ENCODE measurements around the gene GAS7. TPM values are rescaled to one million over a fixed set of nuclear protein-coding genes. Genes with fewer than 3 reads are reported as not detected.

The GAS7 gene
- total RNA-seq, 1 experiment from 2014 or later: 6.0 TPM

GRCh38 chr17:10048629-10049350 lies 149.6 kb downstream of the GAS7 start:
- no peak for DNase-seq
- Histone ChIP-seq H3K4me1 (ENCODE audit: insufficient read depth, low read length) (peaks cover 3% of the 10 kb centered on the region; the same call in 1 of the 2 replicates), H3K56ac (ENCODE audit: insufficient read length, low read depth, low read length) (no peak overlapping the region), H2BK120ac (ENCODE audit: low read depth, low read length, poor library complexity, severe bottlenecking) (no peak overlapping the region), H4K20me1 (ENCODE audit: control insufficient read depth, insufficient read depth, insufficient read length) (peaks cover 3% of the 10 kb centered on the region), H4K91ac (ENCODE audit: insufficient read length, low read depth, low read length) (no peak overlapping the region), H3K27ac (ENCODE audit: insufficient read length, low read depth, low read length) (no peak overlapping the region), H2BK12ac (ENCODE audit: insufficient read length, low read depth, low read length) (no peak overlapping the region), H2AK5ac (ENCODE audit: insufficient read length, low read length) (no peak overlapping the region), H3K79me1 (ENCODE audit: insufficient read depth, low read depth, low read length, poor library complexity, severe bottlenecking) (no peaks in the 10 kb centered on the region), H4K5ac (ENCODE audit: insufficient read length, low read depth, low read length) (no peak overlapping the region), H3T11ph (ENCODE audit: low read length) (no peak overlapping the region), H2BK20ac (ENCODE audit: low read depth, low read length, poor library complexity, severe bottlenecking) (no peak overlapping the region), H3K23ac (ENCODE audit: insufficient read length, low read depth, low read length) (no peak overlapping the region), H3K9ac (ENCODE audit: extremely low read depth, insufficient read length, low read length) (no peak overlapping the region), H3K4ac (ENCODE audit: low read depth, low read length) (no peak overlapping the region), H4K8ac (replicated peaks; ENCODE audit: insufficient read length, low read depth, low read length) (no peak overlapping the region), H3K14ac (ENCODE audit: insufficient read depth, low read length) (no peak overlapping the region), H2AFZ (ENCODE audit: low read length) (no peak overlapping the region), H3K27me3 (ENCODE audit: insufficient read depth, low read length) (no peaks in the 10 kb centered on the region), H3K4me2 (ENCODE audit: insufficient read depth, insufficient read length, low read length) (no peak overlapping the region), H3K9me3 (ENCODE audit: control insufficient read depth, low read depth, low read length) (no peaks in the 10 kb centered on the region), H2BK5ac (ENCODE audit: insufficient read length, low read length) (no peak overlapping the region), H3K79me2 (ENCODE audit: insufficient read depth, low read length) (no peaks in the 10 kb centered on the region), H3K23me2 (ENCODE audit: insufficient read length, low read depth, low read length, poor library complexity, severe bottlenecking) (no peaks in the 10 kb centered on the region), H3K18ac (ENCODE audit: insufficient read length, low read depth, low read length) (no peak overlapping the region), H2BK15ac (ENCODE audit: low read depth, low read length) (no peak overlapping the region)
- Mint-ChIP-seq H3K9me3 (no peaks in the 10 kb centered on the region), H3K36me3 (ENCODE audit: insufficient read depth in 1 of 3, low read depth in 3 of 3) (no peaks in the 10 kb centered on the region; a peak in 1 of 7 replicates), H3K27me3 (ENCODE audit: low read depth) (no peaks in the 10 kb centered on the region), H3K4me1 (peaks cover 16 to 26% of the 10 kb centered on the region in 2 experiments), H3K27ac (no peak overlapping the region), H3K4me3 (no peak overlapping the region)
- TF ChIP-seq CTCF (conservative IDR thresholded peaks at IDR 0.05): no peak
- WGBS (ENCODE audit: extremely low coverage, insufficient read length, low lambda C conversion rate): no CpG with 5 or more reads among the region's 7 CpGs
